ENCODE data around the gene CORIN.

- no peak for TF ChIP-seq EZH2phosphoT487 (IDR thresholded peaks at IDR 0.05; ENCODE audit: unreplicated experiment)
- no peak for TF ChIP-seq CTCF (conservative IDR thresholded peaks at IDR 0.05; ENCODE audit: low read depth in 2 of 2)
- no peak for TF ChIP-seq REST (IDR thresholded peaks at IDR 0.05; ENCODE audit: unreplicated experiment)
- no peak for TF ChIP-seq EZH2 (IDR thresholded peaks at IDR 0.05; ENCODE audit: low read depth, unreplicated experiment)
- no peak for TF ChIP-seq POLR2AphosphoS5 (IDR thresholded peaks at IDR 0.05; ENCODE audit: low read depth)
- TF ChIP-seq JUNB (IDR thresholded peaks at IDR 0.05; ENCODE audit: unreplicated experiment), result no peak
- TF ChIP-seq ZNF114 (CRISPR knock-in tag; IDR thresholded peaks at IDR 0.05), result no peak
- TF ChIP-seq ETS1 (IDR thresholded peaks at IDR 0.05), result no peak
- TF ChIP-seq CREB1 (CRISPR knock-in tag; IDR thresholded peaks at IDR 0.05; ENCODE audit: low read depth), result no peak
- TF ChIP-seq STAT1 (IDR thresholded peaks at IDR 0.05; ENCODE audit: unreplicated experiment), result no peak
- no peak for TF ChIP-seq ZNF331 (CRISPR knock-in tag; IDR thresholded peaks at IDR 0.05; ENCODE audit: low read depth)
- TF ChIP-seq NANOG (IDR thresholded peaks at IDR 0.05; ENCODE audit: borderline replicate concordance), result no peak
Observed at GRCh38 chr4:47879458-47879857, 41.6 kb upstream of the CORIN start.

Data from GM23338 (cell line).